Measurements from ENCODE around the gene CDK5R2. TPM values are rescaled to one million over a fixed set of nuclear protein-coding genes. Genes with fewer than 3 reads are reported as not detected.

CDK5R2 gene
- polyA plus RNA-seq, 2 donors, result not detected

- 7 to 8% methylated on average over 4 of the region's 4 CpGs for WGBS, 2 donors
- peaks cover 6 to 21% of the 10 kb centered on the region in 2 donors for H3K4me1 ChIP-seq (ENCODE audit: control insufficient read depth in 2 of 2, insufficient read depth in 2 of 2, low read length in 1 of 2)
- no peaks in the 10 kb centered on the region for H3K36me3 ChIP-seq (ENCODE audit: control insufficient read depth in 2 of 2, insufficient read depth in 2 of 2, low read length in 1 of 2)
- H3K4me3 ChIP-seq (ENCODE audit: low read depth in 1 of 2, low read length in 2 of 2), result no peak overlapping the region
- H3K27ac ChIP-seq (ENCODE audit: low read depth in 2 of 2, low read length in 1 of 2), result no peak overlapping the region
- H3K27me3 ChIP-seq (ENCODE audit: control insufficient read depth in 1 of 2, insufficient read depth in 2 of 2, low read length in 2 of 2), result peaks cover 10 to 34% of the 10 kb centered on the region in 2 donors
- H3K9me3 ChIP-seq (ENCODE audit: control insufficient read depth in 2 of 2, insufficient read depth in 1 of 2, low read depth in 1 of 2, low read length in 1 of 2), result peaks cover 0 to 5% of the 10 kb centered on the region in 2 donors
Observed at GRCh38 chr2:218961229-218961628, 1.8 kb downstream of the CDK5R2 start.

DNA sequence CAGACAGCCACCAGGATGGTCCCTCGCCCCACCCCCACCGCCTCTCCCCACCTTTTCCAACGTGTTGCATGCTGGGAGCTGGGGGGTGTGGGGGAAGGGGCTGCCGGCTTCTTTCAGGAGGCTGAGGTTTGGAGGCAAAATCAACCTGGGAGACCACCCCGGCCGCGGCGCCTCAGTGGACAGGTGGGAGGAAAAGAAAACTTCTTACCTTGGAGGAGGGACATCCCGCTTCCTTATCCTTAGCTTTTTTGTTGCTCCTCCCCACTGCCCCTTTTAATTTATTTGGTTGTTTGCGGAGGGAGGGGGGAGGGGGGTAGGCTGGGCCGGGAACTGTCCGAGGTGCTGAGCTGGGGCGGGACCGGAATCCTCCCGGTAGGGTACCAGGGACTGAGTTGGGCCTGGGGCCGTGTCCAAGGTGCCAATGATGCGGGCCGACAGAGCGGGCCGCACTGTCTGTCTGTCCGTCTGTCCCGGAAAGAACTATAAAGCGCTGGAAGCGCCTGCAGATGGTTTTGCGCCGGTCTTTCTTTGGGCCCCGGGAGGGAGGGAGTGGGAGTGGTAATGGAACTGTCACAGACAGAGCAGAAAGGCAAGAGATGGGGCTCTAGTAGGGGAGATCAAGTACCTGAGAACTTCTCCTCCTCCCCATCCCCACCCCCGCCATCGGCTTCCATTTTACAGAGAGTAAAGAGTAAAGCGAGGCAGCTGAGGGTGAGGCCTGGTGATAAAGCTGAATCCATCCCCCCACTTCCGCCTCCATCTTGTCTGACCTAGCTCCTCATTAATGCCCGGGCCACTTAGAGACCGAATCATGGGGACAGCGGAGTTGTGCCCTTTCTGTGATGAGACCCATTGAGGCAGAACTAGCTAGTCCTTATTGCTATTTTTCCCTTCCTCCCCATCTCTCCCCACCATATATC, 2.4 kb downstream of the CDK5R2 start:
- WGBS, 2 donors, result 13 to 15% methylated on average over 34 of the region's 34 CpGs
- no peak overlapping the region for H3K4me3 ChIP-seq (ENCODE audit: low read depth in 1 of 2, low read length in 2 of 2)
- H3K9me3 ChIP-seq (ENCODE audit: control insufficient read depth in 2 of 2, insufficient read depth in 1 of 2, low read depth in 1 of 2, low read length in 1 of 2), result peaks cover 0 to 5% of the 10 kb centered on the region in 2 donors
- no peaks in the 10 kb centered on the region for H3K36me3 ChIP-seq (ENCODE audit: control insufficient read depth in 2 of 2, insufficient read depth in 2 of 2, low read length in 1 of 2)
- peaks cover 10 to 34% of the 10 kb centered on the region in 2 donors for H3K27me3 ChIP-seq (ENCODE audit: control insufficient read depth in 1 of 2, insufficient read depth in 2 of 2, low read length in 2 of 2)
- peaks cover 6 to 21% of the 10 kb centered on the region in 2 donors for H3K4me1 ChIP-seq (ENCODE audit: control insufficient read depth in 2 of 2, insufficient read depth in 2 of 2, low read length in 1 of 2)
- no peak overlapping the region for H3K27ac ChIP-seq (ENCODE audit: low read depth in 2 of 2, low read length in 1 of 2)

DNA sequence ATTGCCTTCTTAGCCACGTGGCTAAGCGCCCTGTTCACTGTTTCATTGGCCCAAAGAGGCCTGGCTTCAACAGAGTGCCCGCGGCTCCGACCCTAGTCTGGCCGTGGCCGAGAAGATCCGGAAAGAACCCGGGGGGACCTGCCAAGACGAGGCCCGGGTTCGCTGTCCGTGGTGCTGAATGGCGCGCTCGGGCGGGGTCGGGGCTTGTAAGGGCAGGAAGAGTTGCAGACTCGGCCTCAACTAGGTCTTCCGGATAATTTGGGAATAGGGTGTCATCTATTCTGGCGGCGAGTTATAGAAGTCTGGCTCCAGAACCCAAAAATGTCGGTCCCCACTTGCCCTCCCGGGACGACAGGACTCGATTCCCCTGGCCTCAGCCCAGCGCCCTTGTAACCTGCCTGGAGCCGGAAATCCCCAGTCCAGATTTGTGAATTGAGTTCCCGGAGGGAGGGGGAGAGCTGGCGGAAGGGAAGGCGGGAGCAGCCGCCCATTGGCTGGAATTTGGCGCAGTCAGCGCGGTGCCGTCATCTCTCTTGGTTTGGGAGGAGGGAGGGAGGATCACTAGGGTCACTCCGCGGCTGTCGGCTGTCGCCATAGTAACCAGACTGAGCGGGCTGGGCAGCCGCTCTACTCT, 3.5 kb downstream of the CDK5R2 start:
- WGBS, 2 donors, result 3 to 5% methylated on average over 42 of the region's 42 CpGs
- Histone ChIP-seq H3K4me1 (ENCODE audit: control insufficient read depth in 2 of 2, insufficient read depth in 2 of 2, low read length in 1 of 2) (peaks cover 6 to 21% of the 10 kb centered on the region in 2 donors), H3K9me3 (ENCODE audit: control insufficient read depth in 2 of 2, insufficient read depth in 1 of 2, low read depth in 1 of 2, low read length in 1 of 2) (peaks cover 0 to 5% of the 10 kb centered on the region in 2 donors), H3K27ac (ENCODE audit: low read depth in 2 of 2, low read length in 1 of 2) (no peak overlapping the region), H3K4me3 (ENCODE audit: low read depth in 1 of 2, low read length in 2 of 2) (no peak overlapping the region), H3K36me3 (ENCODE audit: control insufficient read depth in 2 of 2, insufficient read depth in 2 of 2, low read length in 1 of 2) (no peaks in the 10 kb centered on the region), H3K27me3 (ENCODE audit: control insufficient read depth in 1 of 2, insufficient read depth in 2 of 2, low read length in 2 of 2) (peaks cover 10 to 34% of the 10 kb centered on the region in 2 donors)

GRCh38 chr2:218963601-218964000, 4.1 kb downstream of the CDK5R2 start:
- Histone ChIP-seq H3K27ac (ENCODE audit: low read depth in 2 of 2, low read length in 1 of 2) (no peak overlapping the region), H3K27me3 (ENCODE audit: control insufficient read depth in 1 of 2, insufficient read depth in 2 of 2, low read length in 2 of 2) (peaks cover 10 to 34% of the 10 kb centered on the region in 2 donors), H3K9me3 (ENCODE audit: control insufficient read depth in 2 of 2, insufficient read depth in 1 of 2, low read depth in 1 of 2, low read length in 1 of 2) (peaks cover 0 to 5% of the 10 kb centered on the region in 2 donors), H3K36me3 (ENCODE audit: control insufficient read depth in 2 of 2, insufficient read depth in 2 of 2, low read length in 1 of 2) (no peaks in the 10 kb centered on the region), H3K4me1 (ENCODE audit: control insufficient read depth in 2 of 2, insufficient read depth in 2 of 2, low read length in 1 of 2) (peaks cover 6 to 21% of the 10 kb centered on the region in 2 donors), H3K4me3 (ENCODE audit: low read depth in 1 of 2, low read length in 2 of 2) (no peak overlapping the region)
- WGBS, 2 donors, result 8 to 13% methylated on average over 5 of the region's 5 CpGs

- Histone ChIP-seq H3K27me3 (ENCODE audit: control insufficient read depth in 1 of 2, insufficient read depth in 2 of 2, low read length in 2 of 2) (peaks cover 10 to 33% of the 10 kb centered on the region in 2 donors), H3K27ac (ENCODE audit: low read depth in 2 of 2, low read length in 1 of 2) (no peak overlapping the region)
- WGBS, 2 donors, result 32 to 41% methylated on average over 5 of the region's 5 CpGs
Observed at GRCh38 chr2:218964041-218964771, 4.7 kb downstream of the CDK5R2 start.

GRCh38 chr2:218970894-218971293, 11.4 kb downstream of the CDK5R2 start:
- 19 to 20% methylated on average over 1 of the region's 1 CpG for WGBS, 2 donors
- Histone ChIP-seq H3K4me3 (ENCODE audit: low read depth in 1 of 2, low read length in 2 of 2) (no peak overlapping the region), H3K9me3 (ENCODE audit: control insufficient read depth in 2 of 2, insufficient read depth in 1 of 2, low read depth in 1 of 2, low read length in 1 of 2) (no peaks in the 10 kb centered on the region), H3K36me3 (ENCODE audit: control insufficient read depth in 2 of 2, insufficient read depth in 2 of 2, low read length in 1 of 2) (no peaks in the 10 kb centered on the region), H3K27me3 (ENCODE audit: control insufficient read depth in 1 of 2, insufficient read depth in 2 of 2, low read length in 2 of 2) (peaks cover 0 to 4% of the 10 kb centered on the region in 2 donors), H3K27ac (ENCODE audit: low read depth in 2 of 2, low read length in 1 of 2) (no peak overlapping the region), H3K4me1 (ENCODE audit: control insufficient read depth in 2 of 2, insufficient read depth in 2 of 2, low read length in 1 of 2) (no peaks in the 10 kb centered on the region)

More at GRCh38 chr2:218964041-218964771, 4.7 kb downstream of the CDK5R2 start:
- H3K4me3 ChIP-seq (ENCODE audit: low read depth in 1 of 2, low read length in 2 of 2), result no peak overlapping the region
- peaks cover 5 to 21% of the 10 kb centered on the region in 2 donors for H3K4me1 ChIP-seq (ENCODE audit: control insufficient read depth in 2 of 2, insufficient read depth in 2 of 2, low read length in 1 of 2)
- peaks cover 0 to 5% of the 10 kb centered on the region in 2 donors for H3K9me3 ChIP-seq (ENCODE audit: control insufficient read depth in 2 of 2, insufficient read depth in 1 of 2, low read depth in 1 of 2, low read length in 1 of 2)
- no peaks in the 10 kb centered on the region for H3K36me3 ChIP-seq (ENCODE audit: control insufficient read depth in 2 of 2, insufficient read depth in 2 of 2, low read length in 1 of 2)

GRCh38 chr2:218975060-218975777, 15.8 kb downstream of the CDK5R2 start:
- Histone ChIP-seq H3K27me3 (ENCODE audit: control insufficient read depth in 1 of 2, insufficient read depth in 2 of 2, low read length in 2 of 2) (no peaks in the 10 kb centered on the region), H3K9me3 (ENCODE audit: control insufficient read depth in 2 of 2, insufficient read depth in 1 of 2, low read depth in 1 of 2, low read length in 1 of 2) (no peaks in the 10 kb centered on the region), H3K4me1 (ENCODE audit: control insufficient read depth in 2 of 2, insufficient read depth in 2 of 2, low read length in 1 of 2) (no peaks in the 10 kb centered on the region), H3K27ac (ENCODE audit: low read depth in 2 of 2, low read length in 1 of 2) (no peak overlapping the region), H3K36me3 (ENCODE audit: control insufficient read depth in 2 of 2, insufficient read depth in 2 of 2, low read length in 1 of 2) (no peaks in the 10 kb centered on the region), H3K4me3 (ENCODE audit: low read depth in 1 of 2, low read length in 2 of 2) (no peak overlapping the region)
- WGBS, 2 donors, result 59 to 70% methylated on average over 4 of the region's 4 CpGs

DNA sequence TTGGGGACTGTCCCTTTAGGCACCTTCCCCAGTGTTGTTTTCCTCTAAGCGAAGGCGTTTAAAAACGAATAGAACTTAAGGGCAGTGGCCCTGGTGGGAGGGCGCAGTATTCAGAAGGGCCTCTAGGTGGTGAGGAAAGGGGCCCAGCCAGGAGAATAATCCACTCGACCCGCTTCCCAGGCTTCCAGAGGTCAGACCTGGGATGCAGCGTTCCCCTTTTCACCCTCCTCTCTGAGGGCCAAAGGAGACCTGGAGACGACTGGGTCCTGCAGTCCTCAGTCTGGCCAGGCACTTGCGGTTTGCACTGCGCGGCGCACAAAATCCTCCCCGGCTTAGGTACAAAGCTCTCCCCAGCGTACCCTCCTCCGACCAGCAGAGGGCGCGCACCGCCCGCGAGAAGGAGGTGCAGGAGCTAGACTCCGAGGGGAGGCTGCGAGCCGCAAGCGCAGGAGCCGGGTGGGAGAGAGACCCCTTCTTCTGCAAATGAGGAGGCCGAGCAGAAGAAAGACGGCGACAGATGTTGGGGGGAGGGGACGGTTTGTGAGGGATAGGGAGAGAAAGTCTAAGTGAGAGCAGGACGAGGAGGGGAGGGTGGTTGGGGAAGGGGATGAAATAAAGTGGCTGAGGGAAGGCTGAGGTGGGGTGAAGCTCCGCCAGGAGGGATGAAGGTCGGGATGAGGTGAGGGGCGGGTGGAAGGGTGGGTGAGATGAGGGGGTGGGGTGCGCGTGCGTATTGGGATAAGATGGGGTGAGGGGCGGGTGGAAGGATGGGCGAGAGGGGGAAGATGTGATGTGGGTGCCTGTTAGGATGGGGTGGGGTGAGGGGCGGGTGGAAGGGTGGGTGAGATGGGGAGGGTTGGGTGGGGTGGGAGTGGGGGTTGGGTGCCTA, 20.6 kb downstream of the CDK5R2 start:
- peaks cover 0 to 29% of the 10 kb centered on the region in 2 donors for H3K27me3 ChIP-seq (ENCODE audit: control insufficient read depth in 1 of 2, insufficient read depth in 2 of 2, low read length in 2 of 2)
- H3K4me3 ChIP-seq (ENCODE audit: low read depth in 1 of 2, low read length in 2 of 2), result no peak overlapping the region
- no peaks in the 10 kb centered on the region for H3K36me3 ChIP-seq (ENCODE audit: control insufficient read depth in 2 of 2, insufficient read depth in 2 of 2, low read length in 1 of 2)
- no peak overlapping the region for H3K27ac ChIP-seq (ENCODE audit: low read depth in 2 of 2, low read length in 1 of 2)
- whole genome bisulfite sequencing, 2 donors, result 3 to 4% methylated on average over 39 of the region's 39 CpGs
- H3K9me3 ChIP-seq (ENCODE audit: control insufficient read depth in 2 of 2, insufficient read depth in 1 of 2, low read depth in 1 of 2, low read length in 1 of 2), result peaks cover 0 to 2% of the 10 kb centered on the region in 2 donors
- peaks cover 13 to 14% of the 10 kb centered on the region in 2 donors for H3K4me1 ChIP-seq (ENCODE audit: control insufficient read depth in 2 of 2, insufficient read depth in 2 of 2, low read length in 1 of 2)

Measured in esophagus (tissue), 2 donors.